Measurements from ENCODE around the gene DIRAS1. TPM values are rescaled to one million over a fixed set of nuclear protein-coding genes. Genes with fewer than 3 reads are reported as not detected.

The DIRAS1 gene
- total and polyA plus RNA-seq, 2 donors (not counting 3 experiments of a cell fraction or from before 2014, with no cell fraction given): 0.09 to 0.17 TPM

DNA sequence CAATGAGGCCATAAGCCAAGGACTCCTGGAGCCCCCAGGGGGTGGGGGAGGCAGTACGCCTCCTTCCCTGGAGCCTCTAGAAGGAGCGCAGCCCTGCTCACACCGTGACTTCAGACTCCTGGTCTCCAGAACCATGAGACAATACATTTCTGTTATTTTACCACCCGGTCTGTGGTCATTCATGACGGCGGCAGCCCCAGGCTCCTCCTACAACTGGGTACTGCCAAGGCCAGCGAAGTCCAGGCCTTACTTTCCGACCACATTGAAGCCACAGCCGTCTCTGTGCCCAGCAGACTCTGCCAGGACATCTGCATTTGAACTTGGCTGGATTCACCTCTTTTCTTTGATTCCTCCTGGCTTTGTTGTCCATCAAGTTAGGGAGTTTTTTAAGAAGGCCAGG lies 29.2 kb downstream of the DIRAS1 start:
- Histone ChIP-seq H3K9me1 (replicated peaks; ENCODE audit: control insufficient read depth, extremely low read depth, insufficient read depth, low read length) (no peaks in the 10 kb centered on the region), H3K27me3 (ENCODE audit: control insufficient read depth in 2 of 2, insufficient read depth in 2 of 2, low read length in 2 of 2) (no peaks in the 10 kb centered on the region), H4K20me1 (replicated peaks; ENCODE audit: control insufficient read depth, extremely low read depth, insufficient read depth, low read length) (no peaks in the 10 kb centered on the region), H2AFZ (ENCODE audit: low read depth, low read length) (no peak overlapping the region), H3K36me3 (ENCODE audit: control insufficient read depth in 2 of 2, extremely low read depth in 1 of 2, insufficient read depth in 2 of 2, low read length in 2 of 2) (no peaks in the 10 kb centered on the region), H3K4me3 (replicated peaks in 1 of 3; ENCODE audit: insufficient read depth in 1 of 3, low read depth in 1 of 3, low read length in 3 of 3) (no peak overlapping the region), H3K27ac (ENCODE audit: insufficient read depth, low read depth, low read length) (no peak overlapping the region), H3K4me2 (ENCODE audit: insufficient read depth, low read length) (no peak overlapping the region), H3K79me2 (ENCODE audit: control insufficient read depth, insufficient read depth, low read length) (no peaks in the 10 kb centered on the region), H3K4me1 (ENCODE audit: control insufficient read depth, extremely low read depth, insufficient read depth, low read length) (peaks cover 10% of the 10 kb centered on the region), H3K9me3 (replicated peaks; ENCODE audit: control insufficient read depth, insufficient read depth, low read length) (no peaks in the 10 kb centered on the region), H3K9ac (replicated peaks; ENCODE audit: extremely low read depth, insufficient read depth, low read length) (no peak overlapping the region)
- dilution Hi-C loops (cut with MboI; ENCODE audit: extremely low pct_ligation_motif_present, low sequenced_read_pairs): loop anchor here (10.0 kb wide), 1 partner anchor 63 kb away; no protein-coding TSS in a partner anchor
- TF ChIP-seq EZH2 (IDR thresholded peaks at IDR 0.05; ENCODE audit: borderline replicate concordance, low read depth, low read length, severe bottlenecking) (no peak), POLR2A (IDR thresholded peaks at IDR 0.05; ENCODE audit: low read depth, low read length) (no peak), MYC (IDR thresholded peaks at IDR 0.05; ENCODE audit: low read depth, low read length) (no peak), GATA2 (IDR thresholded peaks at IDR 0.05; ENCODE audit: insufficient read depth, insufficient read length, low read depth, low read length) (no peak), JUN (IDR thresholded peaks at IDR 0.05; ENCODE audit: borderline replicate concordance, insufficient read depth, insufficient read length, low read depth) (no peak), MAX (IDR thresholded peaks at IDR 0.05; ENCODE audit: insufficient read depth, insufficient read length) (no peak), FOS (IDR thresholded peaks at IDR 0.05; ENCODE audit: borderline replicate concordance, insufficient read depth, low read length) (no peak), POLR2AphosphoS5 (IDR thresholded peaks at IDR 0.05; ENCODE audit: insufficient read depth, low read depth, low read length) (no peak)
- TF ChIP-seq, protein P1, sequence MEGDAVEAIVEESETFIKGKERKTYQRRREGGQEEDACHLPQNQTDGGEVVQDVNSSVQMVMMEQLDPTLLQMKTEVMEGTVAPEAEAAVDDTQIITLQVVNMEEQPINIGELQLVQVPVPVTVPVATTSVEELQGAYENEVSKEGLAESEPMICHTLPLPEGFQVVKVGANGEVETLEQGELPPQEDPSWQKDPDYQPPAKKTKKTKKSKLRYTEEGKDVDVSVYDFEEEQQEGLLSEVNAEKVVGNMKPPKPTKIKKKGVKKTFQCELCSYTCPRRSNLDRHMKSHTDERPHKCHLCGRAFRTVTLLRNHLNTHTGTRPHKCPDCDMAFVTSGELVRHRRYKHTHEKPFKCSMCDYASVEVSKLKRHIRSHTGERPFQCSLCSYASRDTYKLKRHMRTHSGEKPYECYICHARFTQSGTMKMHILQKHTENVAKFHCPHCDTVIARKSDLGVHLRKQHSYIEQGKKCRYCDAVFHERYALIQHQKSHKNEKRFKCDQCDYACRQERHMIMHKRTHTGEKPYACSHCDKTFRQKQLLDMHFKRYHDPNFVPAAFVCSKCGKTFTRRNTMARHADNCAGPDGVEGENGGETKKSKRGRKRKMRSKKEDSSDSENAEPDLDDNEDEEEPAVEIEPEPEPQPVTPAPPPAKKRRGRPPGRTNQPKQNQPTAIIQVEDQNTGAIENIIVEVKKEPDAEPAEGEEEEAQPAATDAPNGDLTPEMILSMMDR (IDR thresholded peaks at IDR 0.05; ENCODE audit: extremely low read depth in 1 of 2, insufficient read depth in 1 of 2, low read depth in 1 of 2, low read length in 2 of 2): no peak
- ChIA-PET CTCF (no interaction called here), POLR2A (no interaction called here)
- intact Hi-C loops (cut with micrococcal nuclease): no loop called here
- DNase-seq (ENCODE audit: low read depth, low spot score): no peak
- FAIRE-seq: no peak
- no TSS peak for BruUV-seq (replicated peaks)
